Calu3 (cell line): ENCODE measurements around the gene UTP4. TPM values are rescaled to one million over a fixed set of nuclear protein-coding genes. Genes with fewer than 3 reads are reported as not detected.

Experiments
- BruUV-seq: library from RNA; stranded (reverse); fragments of 400-500 nt; replicated peaks from 2 replicates; lab custom pipeline; 2021; lab: Mats Ljungman, UMichigan
- CTCF ChIA-PET: fragments of 300-600 bp; sonication (Branson Sonifier 250); formaldehyde crosslinking; loops from one replicate; lab custom pipeline; 2022; ENCODE audit warnings: antibody characterized with exemption; lab: Charles Lee
- DNase-seq: peaks from one replicate; pipeline ENCODE4 v3.0.0; 2022
- H3K27ac Mint-ChIP-seq: one replicate; pipeline ENCODE4 v1.8.0; 2022; ENCODE audit warnings: mixed read lengths; ENCODE audit not compliant: unreplicated experiment
- H3K27me3 Mint-ChIP-seq: one replicate; pipeline ENCODE4 v1.8.0; 2022; ENCODE audit warnings: mixed read lengths; ENCODE audit not compliant: unreplicated experiment
- H3K36me3 Mint-ChIP-seq: one replicate; pipeline ENCODE4 v1.8.0; 2022; ENCODE audit warnings: mild to moderate bottlenecking, moderate library complexity, mixed read lengths; ENCODE audit not compliant: insufficient read depth, unreplicated experiment
- H3K4me1 Mint-ChIP-seq: one replicate; pipeline ENCODE4 v1.8.0; 2022; ENCODE audit warnings: mild to moderate bottlenecking, low read depth, mixed read lengths; ENCODE audit not compliant: unreplicated experiment
- H3K4me3 Mint-ChIP-seq: one replicate; pipeline ENCODE4 v1.8.0; 2022; ENCODE audit warnings: mild to moderate bottlenecking, low read depth, moderate library complexity, mixed read lengths; ENCODE audit not compliant: unreplicated experiment
- H3K9me3 Mint-ChIP-seq: one replicate; pipeline ENCODE4 v1.8.0; 2022; ENCODE audit warnings: low read depth, mixed read lengths; ENCODE audit not compliant: unreplicated experiment
- intact Hi-C: fragments of 100-400 bp; cut with micrococcal nuclease; formaldehyde crosslinking; loops from one replicate; pipeline ENCODE4 v1.10.0; 2022; ENCODE audit not compliant: unreplicated experiment
- total RNA-seq: library from RNA; stranded (reverse); gene quantifications from 2 replicates; pipeline ENCODE4 v1.2.3, GENCODE V29; 2022
- TF ChIP-seq, protein P1 (sequence below): fragments of 200-600 bp; IDR thresholded peaks from one replicate; pipeline ENCODE4 v1.8.0; 2022; ENCODE audit warnings: antibody characterized with exemption; ENCODE audit not compliant: unreplicated experiment

The UTP4 gene
- total RNA-seq, 1 experiment from 2014 or later, result 116 TPM

- no peaks in the 10 kb centered on the region for H3K27me3 Mint-ChIP-seq
- H3K9me3 Mint-ChIP-seq, result no peaks in the 10 kb centered on the region
- H3K4me1 Mint-ChIP-seq, result peaks cover 28% of the 10 kb centered on the region
- TF ChIP-seq, protein P1, sequence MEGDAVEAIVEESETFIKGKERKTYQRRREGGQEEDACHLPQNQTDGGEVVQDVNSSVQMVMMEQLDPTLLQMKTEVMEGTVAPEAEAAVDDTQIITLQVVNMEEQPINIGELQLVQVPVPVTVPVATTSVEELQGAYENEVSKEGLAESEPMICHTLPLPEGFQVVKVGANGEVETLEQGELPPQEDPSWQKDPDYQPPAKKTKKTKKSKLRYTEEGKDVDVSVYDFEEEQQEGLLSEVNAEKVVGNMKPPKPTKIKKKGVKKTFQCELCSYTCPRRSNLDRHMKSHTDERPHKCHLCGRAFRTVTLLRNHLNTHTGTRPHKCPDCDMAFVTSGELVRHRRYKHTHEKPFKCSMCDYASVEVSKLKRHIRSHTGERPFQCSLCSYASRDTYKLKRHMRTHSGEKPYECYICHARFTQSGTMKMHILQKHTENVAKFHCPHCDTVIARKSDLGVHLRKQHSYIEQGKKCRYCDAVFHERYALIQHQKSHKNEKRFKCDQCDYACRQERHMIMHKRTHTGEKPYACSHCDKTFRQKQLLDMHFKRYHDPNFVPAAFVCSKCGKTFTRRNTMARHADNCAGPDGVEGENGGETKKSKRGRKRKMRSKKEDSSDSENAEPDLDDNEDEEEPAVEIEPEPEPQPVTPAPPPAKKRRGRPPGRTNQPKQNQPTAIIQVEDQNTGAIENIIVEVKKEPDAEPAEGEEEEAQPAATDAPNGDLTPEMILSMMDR, result no peak
- intact Hi-C loops, result no loop called here
- H3K27ac Mint-ChIP-seq, result no peak overlapping the region
- BruUV-seq, result no TSS peak
- CTCF ChIA-PET, result no interaction called here
- H3K36me3 Mint-ChIP-seq, result no peaks in the 10 kb centered on the region
- no peak overlapping the region for H3K4me3 Mint-ChIP-seq
- no peak for DNase-seq
Observed at GRCh38 chr16:69087161-69087581, 45.3 kb upstream of the UTP4 start.

DNA sequence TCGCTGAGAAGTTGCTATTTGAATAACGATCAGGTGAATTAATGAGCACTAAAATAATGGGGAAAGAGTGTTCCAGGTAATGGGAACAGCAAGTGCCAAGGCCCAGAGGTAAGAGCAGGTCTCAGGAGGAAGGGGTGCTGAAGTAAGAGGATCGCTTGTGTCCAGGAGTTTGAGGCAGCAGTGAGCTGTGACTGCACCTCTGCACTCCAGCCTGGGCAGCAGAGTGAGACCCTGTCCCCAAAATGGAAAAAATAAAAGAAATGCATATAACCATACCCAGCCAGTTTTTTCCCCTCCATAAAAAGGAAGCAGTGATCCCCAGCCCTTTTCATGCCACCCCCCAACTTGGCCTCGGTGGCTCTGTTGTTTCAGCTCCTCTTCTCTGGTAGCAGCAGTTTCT is 43.8 kb upstream of the UTP4 start:
- CTCF ChIA-PET, result interaction anchor here (0.8 to 2.0 kb wide), 5 partner anchors 16 to 560 kb away, joined by 3 to 9 read pairs (median 6); no protein-coding TSS in a partner anchor
- no peak overlapping the region for H3K27ac Mint-ChIP-seq
- no peaks in the 10 kb centered on the region for H3K27me3 Mint-ChIP-seq
- TF ChIP-seq, protein P1, result no peak
- H3K4me3 Mint-ChIP-seq, result peak overlapping the region; percentile 38
- BruUV-seq, result no TSS peak
- H3K36me3 Mint-ChIP-seq, result no peaks in the 10 kb centered on the region
- no peaks in the 10 kb centered on the region for H3K9me3 Mint-ChIP-seq
- intact Hi-C loops, result no loop called here
- peaks cover 28% of the 10 kb centered on the region for H3K4me1 Mint-ChIP-seq
- DNase-seq, result no peak

GRCh38 chr16:69089091-69089910 is 43.1 kb upstream of the UTP4 start:
- intact Hi-C loops, result no loop called here
- BruUV-seq, result no TSS peak
- Mint-ChIP-seq H3K9me3 (no peaks in the 10 kb centered on the region), H3K4me3 (peak overlapping the region; percentile 38), H3K27me3 (no peaks in the 10 kb centered on the region), H3K36me3 (no peaks in the 10 kb centered on the region), H3K27ac (peak overlapping the region; percentile 7), H3K4me1 (peaks cover 28% of the 10 kb centered on the region)
- peak; percentile 70 for DNase-seq
- TF ChIP-seq, protein P1, result no peak
- CTCF ChIA-PET, result interaction anchor here (0.8 to 2.0 kb wide), 6 partner anchors 16 to 561 kb away, joined by 3 to 9 read pairs (median 4); no protein-coding TSS in a partner anchor

DNA sequence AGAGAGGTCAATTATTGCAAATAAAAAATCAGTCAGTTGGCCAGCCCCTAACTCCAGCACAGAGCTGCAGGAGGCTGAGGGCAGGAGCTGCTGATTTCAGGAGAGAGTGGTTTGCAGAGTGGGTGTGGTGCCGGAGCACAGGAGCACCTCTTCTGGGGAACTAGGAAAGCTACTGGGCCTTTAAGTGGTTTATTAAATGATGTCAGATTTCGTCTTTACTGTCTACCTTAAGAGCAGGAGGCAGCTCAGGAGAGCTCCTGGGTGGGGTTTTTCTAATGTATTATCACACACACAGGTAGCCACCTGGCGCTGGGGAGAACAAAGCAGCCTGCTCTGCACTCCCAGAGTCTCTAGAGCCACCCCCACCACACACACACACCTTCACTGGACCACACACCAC is 38.5 kb upstream of the UTP4 start:
- Mint-ChIP-seq H3K4me3 (no peak overlapping the region), H3K4me1 (peaks cover 7% of the 10 kb centered on the region), H3K27me3 (no peaks in the 10 kb centered on the region), H3K9me3 (no peaks in the 10 kb centered on the region), H3K36me3 (no peaks in the 10 kb centered on the region), H3K27ac (no peak overlapping the region)
- BruUV-seq, result no TSS peak
- TF ChIP-seq, protein P1, result no peak
- CTCF ChIA-PET, result interaction anchor here (0.7 kb wide), 1 partner anchor 116 kb away, joined by 3 read pairs; no protein-coding TSS in a partner anchor
- DNase-seq, result no peak
- intact Hi-C loops, result no loop called here
